NCI-H526 (cell line): Measurements from ENCODE around the gene OXTR.
A peak's percentile ranks its signal among the peaks of the same experiment; 100 is the strongest.

Experiments used
- DNase-seq, 2 experiments: peaks; one replicate each; lab custom pipeline; 2025; lab: John Stamatoyannopoulos, UW

The OXTR gene

DNA sequence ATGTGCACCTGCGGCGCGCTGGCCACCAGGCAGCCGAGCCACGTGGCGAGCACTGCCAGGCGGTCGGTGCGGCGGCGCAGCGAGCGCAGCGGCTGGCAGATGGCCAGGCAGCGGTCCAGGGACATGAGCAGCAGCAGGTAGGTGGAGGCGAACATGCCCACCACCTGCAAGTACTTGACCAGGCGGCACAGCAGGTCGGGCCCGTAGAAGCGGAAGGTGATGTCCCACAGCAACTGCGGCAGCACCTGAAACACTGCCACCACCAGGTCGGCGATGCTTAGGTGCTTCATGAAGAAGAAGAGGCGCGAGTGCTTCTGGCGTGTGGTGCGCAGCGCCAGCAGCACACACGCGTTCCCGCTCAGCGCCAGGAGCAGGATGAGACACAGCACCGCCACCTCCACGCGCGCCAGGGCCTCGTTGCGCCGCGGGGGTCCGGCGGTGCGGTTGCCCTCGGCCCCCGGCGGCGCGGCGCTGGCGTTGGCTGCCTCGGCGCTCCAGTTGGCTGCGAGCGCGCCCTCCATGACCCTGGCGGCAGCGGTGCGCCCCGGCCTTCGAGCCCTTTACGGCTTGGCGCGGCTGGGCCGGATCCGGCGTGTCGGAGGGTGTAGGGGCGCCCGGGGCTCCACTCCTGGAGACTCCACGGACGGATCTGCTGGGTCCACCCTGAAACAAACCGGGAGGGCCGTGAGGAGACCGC lies 1.6 kb downstream of the OXTR start:
- peak; percentile 65 to 84 for DNase-seq

DNA sequence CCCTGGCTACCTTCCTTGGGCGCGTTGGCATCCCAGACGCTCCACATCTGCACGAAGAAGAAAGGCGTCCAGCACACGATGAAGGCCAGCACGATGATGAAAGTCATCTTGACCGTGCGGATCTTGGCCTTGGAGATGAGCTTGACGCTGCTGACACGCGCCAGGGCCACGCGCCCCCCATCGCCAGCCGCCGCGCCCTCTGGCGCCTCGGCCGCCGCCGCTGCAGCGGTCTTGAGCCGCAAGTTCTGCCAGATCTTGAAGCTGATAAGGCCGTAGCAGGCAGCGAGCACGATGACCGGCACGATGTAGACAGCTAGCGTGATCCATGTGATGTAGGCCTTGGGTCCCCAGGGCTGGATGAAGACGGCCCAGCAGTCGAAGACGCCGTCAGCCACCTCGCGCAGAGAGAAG lies 2.2 kb downstream of the OXTR start:
- DNase-seq, result no peak

DNA sequence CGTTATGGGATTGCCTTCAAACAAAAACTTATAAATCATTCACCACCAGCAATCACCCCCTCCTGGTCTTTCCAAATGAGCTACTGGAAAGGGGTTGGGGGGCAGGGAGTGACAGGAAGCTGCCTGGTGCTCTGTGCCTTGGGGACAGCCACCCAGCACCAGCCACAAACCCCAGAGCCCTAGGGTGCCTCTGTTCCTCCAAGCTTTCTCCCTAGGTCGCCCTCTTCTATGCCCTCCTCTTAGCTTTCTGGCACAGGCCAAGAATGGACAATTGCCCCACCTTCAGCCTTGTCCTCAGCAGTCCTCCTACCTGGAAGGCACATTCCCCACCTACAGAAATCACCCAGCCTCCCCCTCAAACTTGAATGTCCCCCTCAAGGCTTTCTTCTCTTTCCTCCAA lies 3.3 kb downstream of the OXTR start:
- no peak for DNase-seq

DNA sequence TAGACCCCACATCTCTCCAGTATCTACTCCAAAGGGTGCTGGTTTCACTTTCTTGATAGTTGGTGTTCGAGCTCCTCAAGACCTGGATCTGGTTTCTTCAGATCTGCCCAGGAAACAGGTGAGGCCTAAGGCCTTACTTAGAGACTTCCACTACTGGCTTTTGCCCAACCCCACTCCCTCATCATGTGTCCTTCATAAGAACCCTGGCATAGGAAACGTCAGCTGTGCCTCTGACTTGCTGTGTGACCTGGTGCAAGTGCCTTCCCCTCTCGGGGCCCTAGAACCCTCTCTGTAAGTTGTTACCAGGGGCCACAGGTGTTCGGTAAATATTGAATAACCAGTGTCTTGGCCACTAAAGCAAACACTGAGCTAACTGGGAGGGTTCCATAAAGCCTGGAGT lies 3.9 kb downstream of the OXTR start:
- no peak for DNase-seq

DNA sequence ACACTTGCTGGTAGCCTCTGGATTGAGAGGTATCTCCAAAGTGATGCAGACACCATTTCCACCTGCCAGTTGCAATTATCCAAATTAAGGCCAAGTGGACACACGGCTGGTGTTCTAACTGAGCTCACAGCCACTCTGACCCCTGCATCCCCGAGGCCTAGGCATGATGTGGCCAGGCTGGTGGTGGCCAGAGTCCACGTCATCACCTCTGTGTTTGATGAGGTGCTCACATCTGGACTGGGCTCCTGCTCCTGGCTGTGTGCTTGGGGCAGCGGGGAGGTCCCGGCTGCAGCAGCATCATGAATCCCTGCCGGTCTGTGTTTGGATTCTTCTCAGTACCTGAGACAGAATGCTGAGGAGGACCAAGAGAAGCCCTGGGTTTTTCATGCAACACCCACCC lies 4.9 kb downstream of the OXTR start:
- DNase-seq, result no peak

DNA sequence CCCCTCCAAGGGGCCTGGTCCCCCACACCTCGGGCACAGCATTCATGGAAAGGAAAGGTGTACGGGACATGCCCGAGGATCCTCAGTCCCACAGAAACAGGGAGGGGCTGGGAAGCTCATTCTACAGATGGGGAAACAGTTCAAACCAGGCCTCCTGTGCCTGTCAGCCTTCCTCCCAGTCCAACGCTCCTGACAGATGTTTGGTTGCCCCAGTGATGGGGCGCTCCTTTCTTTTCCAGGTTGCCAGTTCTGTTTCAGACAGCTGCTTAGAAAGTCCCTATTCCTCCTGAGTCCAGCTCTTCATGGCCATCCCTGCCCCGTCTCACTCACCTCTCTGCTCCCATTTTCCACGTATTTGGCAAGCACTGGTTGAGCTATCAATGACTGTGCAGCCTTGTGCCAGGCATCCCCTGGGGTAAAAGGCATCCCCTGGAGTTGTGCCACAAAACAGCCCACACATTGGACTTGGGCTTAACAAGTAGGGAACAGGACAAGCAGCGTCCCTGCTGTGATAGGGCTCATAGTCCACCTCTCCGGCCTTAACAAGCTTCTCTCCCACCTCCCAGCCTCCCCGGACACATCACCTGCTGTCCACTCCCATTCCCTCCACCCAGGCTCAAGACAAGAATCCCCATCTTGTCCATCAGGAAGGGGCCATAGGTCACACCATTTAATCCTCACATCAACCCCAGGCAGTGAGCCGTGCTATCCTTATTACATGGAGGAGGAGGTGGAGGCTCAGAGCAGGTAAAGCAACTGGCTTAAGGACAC lies 6.6 kb downstream of the OXTR start:
- DNase-seq, result no peak

DNA sequence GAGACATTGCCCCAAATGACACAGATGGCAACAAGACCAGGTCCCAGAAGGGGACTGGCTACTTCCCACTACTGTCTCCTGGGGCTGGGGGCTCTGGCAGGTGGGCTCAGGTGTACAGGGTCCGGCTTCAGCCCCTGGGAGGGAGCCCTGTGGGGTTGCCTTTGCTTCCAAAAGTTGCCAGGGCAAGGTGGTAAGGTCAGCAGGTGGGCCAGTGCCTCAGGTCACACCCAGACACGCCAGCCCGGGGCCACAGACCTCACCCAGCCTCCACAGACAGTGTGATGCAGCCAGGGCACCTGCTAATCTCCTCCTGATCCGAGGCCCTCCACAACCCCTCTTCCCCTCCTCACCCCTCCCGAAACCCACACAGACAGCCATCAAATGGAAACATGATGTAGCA lies 7.5 kb downstream of the OXTR start:
- no peak for DNase-seq

DNA sequence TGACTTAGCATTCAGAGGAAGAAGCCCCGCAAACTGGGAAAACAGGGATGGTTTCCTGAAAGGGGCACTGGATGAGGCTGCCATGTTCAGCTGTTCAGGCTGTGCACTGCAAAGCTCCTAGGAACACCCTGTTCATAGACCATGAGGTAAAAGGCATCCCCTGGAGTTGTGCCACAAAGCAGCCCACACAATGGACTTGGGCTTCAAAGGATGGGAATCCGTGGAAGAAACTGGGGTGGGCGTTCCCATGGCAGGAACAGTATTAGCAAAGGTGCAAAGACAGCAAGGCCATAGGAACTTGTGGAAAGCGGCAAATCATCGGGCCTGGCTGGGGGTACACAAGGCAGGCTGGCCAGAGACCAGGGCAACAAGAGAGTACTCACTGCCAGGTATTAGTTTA lies 8.9 kb downstream of the OXTR start:
- DNase-seq, result no peak

DNA sequence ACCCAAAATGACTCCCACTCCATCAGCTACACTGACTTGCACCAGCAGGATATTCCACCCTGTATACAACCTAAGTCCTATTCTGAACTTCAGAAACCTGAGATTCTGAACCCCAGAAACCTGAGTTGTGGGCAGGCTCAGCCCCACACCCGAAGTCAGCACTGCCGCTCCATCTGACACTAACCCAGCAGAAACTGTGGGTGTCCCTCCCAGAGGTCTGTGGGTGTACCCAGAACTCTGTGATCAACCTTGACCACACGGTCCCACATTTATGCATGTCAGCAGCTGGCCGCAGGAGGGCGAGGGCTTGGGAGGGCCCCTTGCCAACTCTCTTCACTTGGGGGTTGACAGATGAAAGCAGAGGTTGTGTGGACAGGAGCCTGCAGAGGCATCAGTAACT lies 9.3 kb downstream of the OXTR start:
- DNase-seq, result no peak

DNA sequence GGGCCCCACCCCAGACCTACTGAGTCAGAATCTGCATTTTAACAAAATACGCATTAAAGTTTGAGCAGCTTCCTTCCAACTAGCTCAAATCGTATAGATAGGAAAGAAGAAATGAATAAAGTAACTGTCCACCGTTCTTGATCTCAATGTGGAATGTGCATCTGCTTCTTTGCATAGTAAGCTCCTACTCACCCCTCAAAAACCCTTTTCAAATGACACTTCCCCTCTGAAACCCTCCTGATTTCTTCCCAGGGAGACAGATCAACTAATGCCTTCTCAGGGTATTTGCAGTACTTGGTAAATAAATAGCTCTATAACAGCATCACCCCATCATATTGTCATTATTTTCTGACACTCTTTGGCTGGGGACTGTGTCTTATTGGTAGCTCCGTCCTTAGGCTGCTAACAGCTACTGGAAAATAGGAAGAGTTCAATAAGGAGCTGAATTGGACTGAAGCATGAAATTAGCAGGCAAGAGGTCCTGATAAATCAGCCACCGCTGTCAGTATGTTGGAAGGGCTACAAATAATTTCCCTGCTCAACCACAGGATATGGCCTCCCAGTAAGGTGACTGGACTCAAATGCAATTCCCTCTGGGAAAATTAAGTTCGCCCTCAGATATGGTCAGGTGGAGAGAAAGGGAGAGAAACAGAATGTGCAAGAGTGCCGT lies 10.2 kb downstream of the OXTR start:
- no peak for DNase-seq

DNA sequence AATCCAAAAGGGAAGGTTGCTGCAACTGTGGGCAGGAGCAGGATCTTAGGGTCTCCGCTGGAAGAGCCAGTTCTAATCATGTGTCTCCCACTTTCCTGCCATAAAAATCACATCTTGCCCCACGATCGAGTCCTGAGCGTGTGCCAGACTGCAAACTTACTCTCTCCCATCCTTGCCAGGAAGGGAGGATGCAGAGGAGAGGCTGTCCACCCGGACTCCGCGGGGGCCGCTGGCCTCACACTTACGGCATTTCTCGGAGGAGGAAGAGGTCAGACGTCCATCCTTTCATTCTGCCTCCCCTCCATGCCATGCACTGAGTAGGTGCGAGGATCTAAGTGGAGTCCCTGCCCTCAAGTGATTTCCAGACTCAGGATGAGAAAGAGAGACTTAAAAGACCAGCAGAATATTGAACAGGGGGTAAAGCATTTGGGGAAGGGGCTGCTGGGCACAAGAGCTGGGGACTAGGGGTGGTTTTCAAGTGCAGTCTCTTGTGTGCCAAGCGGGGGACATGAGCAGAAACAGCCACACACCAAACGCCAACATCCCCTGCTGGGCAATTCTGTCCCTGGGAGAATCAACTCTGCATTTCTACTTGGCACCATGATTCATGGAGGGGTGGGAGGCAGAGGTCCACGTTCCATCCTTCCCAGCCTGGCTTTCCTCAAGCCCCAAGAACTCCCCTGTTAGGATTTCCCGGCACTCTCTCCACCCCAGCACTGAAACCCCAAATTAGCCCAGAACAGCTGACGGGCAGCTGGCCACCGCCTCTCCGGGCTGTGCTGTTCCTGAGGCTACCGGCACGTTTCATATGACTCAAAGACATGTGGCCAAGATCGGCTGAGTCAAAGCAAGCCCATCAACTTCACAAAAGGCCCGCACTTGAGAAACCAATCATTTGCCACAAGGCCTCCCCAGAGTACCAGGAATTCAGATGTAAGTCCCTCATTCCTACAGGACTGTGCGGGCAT lies 11.6 kb downstream of the OXTR start:
- DNase-seq, result no peak

DNA sequence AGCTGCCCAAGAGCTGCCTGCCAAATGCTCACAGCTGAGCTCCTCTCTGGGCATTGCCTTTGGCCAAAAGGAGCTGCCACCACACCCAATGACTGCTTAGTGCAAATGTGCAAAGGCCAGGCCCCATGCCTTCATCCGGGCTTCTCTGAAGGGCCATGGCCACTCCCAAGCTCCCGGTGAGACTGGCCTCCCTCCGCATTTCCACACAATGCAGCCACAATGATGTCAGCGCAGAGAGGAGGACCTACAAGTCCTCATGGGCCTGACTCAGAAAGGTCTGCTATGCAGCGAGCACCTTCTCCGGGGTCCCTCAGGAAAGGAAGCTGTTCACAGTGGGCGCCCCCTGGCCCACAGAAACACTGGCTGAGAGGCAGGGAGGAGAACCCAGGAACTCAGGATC lies 12.7 kb downstream of the OXTR start:
- DNase-seq, result no peak

DNA sequence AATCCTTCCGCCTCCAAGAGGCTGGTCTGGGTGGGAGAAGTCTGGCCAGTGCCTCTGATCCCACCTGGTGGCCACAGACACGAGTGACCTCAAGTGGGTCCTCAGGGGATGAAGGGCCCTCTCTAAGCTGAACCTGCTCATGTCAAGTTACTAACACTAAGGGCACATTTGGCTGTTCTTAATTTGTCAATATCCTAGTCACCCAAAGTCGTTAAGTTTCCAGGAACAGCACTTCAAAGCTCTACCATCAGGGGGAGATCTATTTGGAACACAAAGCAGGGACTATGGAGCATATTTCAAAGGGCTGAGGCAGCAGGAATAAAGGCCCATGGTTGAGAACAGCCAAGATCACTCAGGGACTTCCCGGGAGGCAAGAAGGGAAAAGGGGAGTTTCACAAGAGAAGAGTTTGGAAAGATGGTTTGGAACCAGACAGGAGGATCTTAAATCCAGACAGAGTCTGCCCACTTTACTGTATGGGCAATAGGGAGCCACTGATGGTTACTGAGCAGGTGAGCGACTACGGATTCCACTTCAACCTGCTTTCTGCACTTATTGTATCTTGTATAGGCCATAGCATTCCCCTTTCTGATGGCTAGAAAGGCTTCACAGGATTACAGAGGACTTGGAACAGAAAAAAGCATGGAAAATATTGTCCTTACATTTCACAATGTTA lies 13.7 kb downstream of the OXTR start:
- peak in 1 of 2 experiments; percentile 10 for DNase-seq

DNA sequence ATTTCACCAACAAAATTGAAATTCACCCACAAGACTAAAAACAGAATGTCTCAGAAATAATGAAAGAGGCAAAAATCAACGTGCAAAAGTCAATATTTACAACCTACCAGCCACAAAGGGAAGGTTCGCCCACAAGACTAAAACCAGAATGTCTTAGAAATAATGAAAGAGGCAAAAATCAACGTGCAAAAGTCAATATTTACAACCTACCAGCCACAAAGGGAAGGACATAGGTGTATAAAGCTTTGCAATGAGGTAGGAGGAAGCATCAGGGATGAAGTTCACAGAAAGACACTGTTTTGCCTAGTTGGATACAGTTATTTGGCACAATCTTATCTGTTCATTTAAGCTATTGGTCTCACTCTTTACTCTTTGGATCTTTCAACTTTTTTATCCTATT lies 14.3 kb downstream of the OXTR start:
- DNase-seq, result no peak

DNA sequence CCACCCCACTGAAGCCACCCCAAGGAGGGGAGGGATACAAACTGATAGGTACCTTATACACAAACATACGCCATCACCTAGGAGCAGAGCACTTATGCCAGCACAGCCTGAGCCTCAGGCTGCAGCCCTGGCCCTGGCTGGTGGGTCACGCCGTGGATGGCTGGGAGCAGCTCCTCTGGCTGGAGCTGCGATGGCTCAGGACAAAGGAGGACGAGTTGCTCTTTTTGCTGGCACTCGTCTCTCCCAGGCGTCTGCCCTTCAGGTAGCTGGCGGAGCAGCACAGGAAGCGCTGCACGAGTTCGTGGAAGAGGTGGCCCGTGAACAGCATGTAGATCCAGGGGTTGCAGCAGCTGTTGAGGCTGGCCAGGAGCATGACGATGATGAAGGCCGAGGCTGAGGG lies 16.6 kb downstream of the OXTR start:
- DNase-seq, result no peak

DNA sequence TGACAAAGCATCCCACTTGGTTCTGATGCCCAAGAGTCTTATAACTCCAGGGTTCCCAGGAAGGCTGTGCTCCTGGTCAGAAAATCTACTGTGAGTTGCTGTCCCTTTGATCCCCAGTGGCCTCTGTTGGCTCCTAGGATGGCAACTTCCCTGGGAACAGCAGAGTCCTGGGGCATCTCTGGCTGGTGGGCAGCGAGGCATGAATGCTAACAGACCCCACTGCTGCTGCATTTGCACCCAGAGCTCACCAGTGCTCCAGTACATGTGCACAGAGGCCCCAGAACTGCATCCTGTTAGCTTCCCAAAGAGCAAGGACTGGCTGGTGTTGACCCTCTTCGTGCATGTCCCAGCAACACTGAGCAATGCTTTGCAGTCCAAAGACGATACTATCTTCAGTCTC lies 20.1 kb downstream of the OXTR start:
- DNase-seq, result no peak

DNA sequence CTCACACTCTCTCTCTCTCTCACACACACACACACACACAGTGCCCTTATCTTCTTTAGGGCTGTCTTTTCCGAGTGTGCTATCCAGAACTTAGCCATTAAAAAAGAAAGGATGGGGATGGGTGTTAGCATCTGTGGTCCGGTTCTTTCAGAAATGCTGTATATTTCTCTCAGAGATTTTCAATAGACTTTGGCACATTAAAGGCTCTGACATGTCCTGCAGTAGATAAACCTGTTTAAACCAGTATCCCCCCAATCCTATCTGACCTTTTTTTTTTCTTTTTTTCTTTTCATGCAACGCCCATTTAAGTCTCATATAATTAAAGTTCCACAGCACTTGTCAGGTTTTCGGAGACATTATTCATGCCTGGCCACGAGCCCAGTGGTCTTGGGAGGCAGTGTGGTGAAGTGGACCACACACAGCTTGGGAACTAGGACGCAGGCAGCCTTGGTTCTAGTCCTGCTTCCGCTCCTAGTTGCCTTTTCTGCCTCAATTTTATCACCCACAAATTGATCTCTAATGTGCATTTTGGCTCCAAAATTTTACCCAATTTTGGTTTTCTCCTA lies 22.6 kb downstream of the OXTR start:
- no peak for DNase-seq

DNA sequence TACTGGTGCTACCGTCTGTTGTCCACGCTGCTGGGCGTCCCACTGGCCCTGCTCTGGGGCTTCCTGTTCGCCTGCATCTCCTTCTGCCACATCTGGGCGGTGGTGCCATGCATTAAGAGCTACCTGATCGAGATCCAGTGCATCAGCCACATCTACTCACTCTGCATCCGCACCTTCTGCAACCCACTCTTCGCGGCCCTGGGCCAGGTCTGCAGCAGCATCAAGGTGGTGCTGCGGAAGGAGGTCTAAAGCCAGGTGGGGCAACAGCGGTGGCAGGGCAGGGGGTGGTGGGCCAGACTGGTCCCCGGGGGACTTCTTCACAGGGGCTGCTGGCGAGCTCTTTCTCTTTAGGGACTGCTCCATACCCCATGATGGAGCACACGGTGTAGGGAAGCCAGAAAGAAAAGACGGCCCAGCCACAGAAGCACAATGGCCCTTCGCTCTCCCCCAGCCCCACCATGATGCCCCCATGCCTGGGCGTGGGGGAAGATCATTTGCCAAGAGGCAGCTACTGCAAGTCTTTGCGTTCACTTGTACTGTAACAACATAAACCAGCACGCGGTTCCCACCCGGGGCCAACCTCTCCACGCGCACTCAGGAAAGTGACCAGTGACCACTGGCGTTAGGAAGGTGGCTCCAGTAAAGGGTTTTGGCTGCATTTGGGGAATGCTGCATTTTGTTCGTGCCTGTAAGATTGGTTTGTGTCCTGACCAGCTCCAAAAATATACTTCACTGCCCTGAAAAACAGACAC lies 23.6 kb downstream of the OXTR start:
- no peak for DNase-seq

DNA sequence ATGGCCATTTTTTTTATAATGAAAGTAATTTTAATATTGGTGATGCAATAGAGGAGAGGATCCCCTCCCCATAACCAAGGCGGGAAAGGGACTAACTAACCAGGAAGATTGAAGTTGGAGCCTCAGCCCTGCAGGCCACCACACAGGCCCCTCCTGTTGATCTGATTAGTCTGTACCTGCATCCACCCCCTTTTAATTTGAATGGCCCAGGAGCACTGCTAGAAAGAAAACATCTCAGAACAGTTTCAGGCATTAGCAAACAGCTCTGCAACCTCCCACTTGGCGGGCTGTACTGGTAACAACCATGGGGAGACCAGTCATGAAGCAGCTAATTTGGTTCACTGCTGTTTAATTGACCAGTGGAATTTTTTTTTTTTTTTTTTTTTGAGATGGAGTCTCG lies 25.5 kb downstream of the OXTR start:
- DNase-seq, result no peak

DNA sequence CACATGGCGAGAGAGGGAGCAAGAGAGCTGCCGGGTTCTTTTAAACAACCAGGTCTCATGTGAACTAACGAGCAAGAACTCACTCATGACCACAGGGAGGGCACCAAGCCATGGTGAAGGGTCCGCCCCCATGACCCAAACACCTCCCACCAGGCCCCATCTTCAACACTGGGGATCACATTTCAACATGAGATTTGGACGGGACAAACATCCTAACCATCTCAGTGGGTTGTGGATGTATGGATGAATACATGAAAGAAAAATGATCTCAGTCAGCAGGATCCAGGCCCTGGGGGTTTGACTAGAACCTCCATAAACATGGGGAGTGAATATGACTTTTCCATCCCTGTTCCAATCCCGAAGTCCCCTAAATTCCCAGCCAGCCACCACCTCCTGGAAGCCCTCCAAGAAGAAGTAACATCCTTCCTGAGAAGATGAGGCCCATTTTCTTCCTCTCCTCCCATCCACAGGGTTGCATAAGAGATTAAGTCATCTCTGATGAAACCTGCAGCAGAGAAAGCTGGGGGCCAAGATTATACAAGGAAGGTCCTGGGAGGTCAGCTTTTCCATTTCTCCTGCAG lies 26.3 kb downstream of the OXTR start:
- no peak for DNase-seq
